Lower leg skin (tissue), 4 donors: Measurements from ENCODE around the gene KCNG2. TPM values are rescaled to one million over a fixed set of nuclear protein-coding genes. Genes with fewer than 3 reads are reported as not detected.

Source experiments
- DNase-seq, 2 donors: peaks; one replicate each; pipeline ENCODE4 v3.0.0-alpha.2; 2019; ENCODE audit warnings: low spot score in 2 of 2
- H3K4me3 ChIP-seq: fragments of 200-600 bp; sonication (generic); 2 replicates; pipeline ENCODE4 v1.5.1; 2017; ENCODE audit warnings: mild to moderate bottlenecking, low read depth; ENCODE audit not compliant: poor library complexity, severe bottlenecking
- CTCF ChIP-seq, 3 donors: fragments of 450-650 bp; IDR thresholded peaks; one replicate each; pipeline ENCODE4 v1.5.1; 2016; ENCODE audit warnings: antibody characterized with exemption in 3 of 3, mild to moderate bottlenecking in 3 of 3, moderate library complexity in 2 of 3
- POLR2A ChIP-seq, 2 donors: fragments of 450-650 bp; IDR thresholded peaks; one replicate each; pipeline ENCODE4 v1.6.1; 2016 to 2017; ENCODE audit warnings: antibody characterized with exemption in 2 of 2, mild to moderate bottlenecking in 1 of 2, moderate library complexity in 1 of 2
- WGBS, 2 donors: methylation state at CpG; one replicate each; pipeline ENCODE4 v1.1.5; 2018; 5-methylcytosine and 5-hydroxymethylcytosine counted together
- intact Hi-C: fragments of 100-400 bp; cut with DNase I; formaldehyde crosslinking; loops from one replicate; pipeline ENCODE4 v1.15.0; 2023; ENCODE audit warnings: low total_unique reads
- total RNA-seq, 4 donors: library from RNA; depleted of rRNA; stranded (reverse); fragments of >200 nt; gene quantifications; one replicate each; pipeline ENCODE4 v1.1.0, GENCODE V29; 2016

KCNG2 gene
- total RNA-seq, 4 donors from 2014 or later: 0.84 TPM; not detected in 3

- TF ChIP-seq CTCF (IDR thresholded peaks at IDR 0.05): no peak
- TF ChIP-seq POLR2A (IDR thresholded peaks at IDR 0.05): no peak
- DNase-seq: no peak
- WGBS, 2 donors: 72 to 90% methylated on average over 9 to 13 of the region's 16 CpGs
- H3K4me3 ChIP-seq: no peak overlapping the region
- intact Hi-C loops: no loop called here
These were observed 31.4 kb upstream of the KCNG2 start for GRCh38 chr18:79766308-79766707.

GRCh38 chr18:79768745-79769144, 29.0 kb upstream of the KCNG2 start:
- WGBS, 2 donors: 57 to 60% methylated on average over 3 of the region's 3 CpGs

GRCh38 chr18:79769698-79770500, 27.8 kb upstream of the KCNG2 start:
- 84 to 85% methylated on average over 27 to 31 of the region's 31 CpGs for WGBS, 2 donors
- intact Hi-C loops: no loop called here
- no peak overlapping the region for H3K4me3 ChIP-seq
- TF ChIP-seq CTCF (IDR thresholded peaks at IDR 0.05): no peak
- TF ChIP-seq POLR2A (IDR thresholded peaks at IDR 0.05): no peak
- DNase-seq: peak in 1 of 2 donors; percentile 60

More at GRCh38 chr18:79768745-79769144, 29.0 kb upstream of the KCNG2 start:
- no peak overlapping the region for H3K4me3 ChIP-seq
- TF ChIP-seq POLR2A (IDR thresholded peaks at IDR 0.05) (no peak), CTCF (IDR thresholded peaks at IDR 0.05) (no peak)
- DNase-seq: no peak
- intact Hi-C loops: no loop called here

- peak in 1 of 2 donors; percentile 42 for DNase-seq
These were observed 27.3 kb upstream of the KCNG2 start for GRCh38 chr18:79770501-79770815.

GRCh38 chr18:79770826-79771225, 26.9 kb upstream of the KCNG2 start:
- peak in 1 of 2 donors; percentile 79 for DNase-seq
- intact Hi-C loops: no loop called here
- WGBS, 2 donors: 70 to 74% methylated on average over 19 to 20 of the region's 24 CpGs

More at GRCh38 chr18:79770501-79770815, 27.3 kb upstream of the KCNG2 start:
- no peak overlapping the region for H3K4me3 ChIP-seq
- intact Hi-C loops: no loop called here
- TF ChIP-seq POLR2A (IDR thresholded peaks at IDR 0.05) (no peak), CTCF (IDR thresholded peaks at IDR 0.05) (no peak)
- 60 to 66% methylated on average over 10 to 11 of the region's 11 CpGs for WGBS, 2 donors

More at GRCh38 chr18:79770826-79771225, 26.9 kb upstream of the KCNG2 start:
- TF ChIP-seq POLR2A (IDR thresholded peaks at IDR 0.05): no peak
- TF ChIP-seq CTCF (IDR thresholded peaks at IDR 0.05): no peak
- H3K4me3 ChIP-seq: no peak overlapping the region
